NCI-H2029 treated with DMSO at 0.1 percent for 48 hours (cell line): Measurements from ENCODE around the gene TTC33.
"Not testable (repeated sequence)": the region's sequence is repeated elsewhere in the genome, so short reads cannot be mapped to it uniquely, and the experiment has no call there.

ENCODE experiments used
- DNase-seq: peaks from one replicate; lab custom pipeline; 2025; lab: John Stamatoyannopoulos, UW

The TTC33 gene

DNA sequence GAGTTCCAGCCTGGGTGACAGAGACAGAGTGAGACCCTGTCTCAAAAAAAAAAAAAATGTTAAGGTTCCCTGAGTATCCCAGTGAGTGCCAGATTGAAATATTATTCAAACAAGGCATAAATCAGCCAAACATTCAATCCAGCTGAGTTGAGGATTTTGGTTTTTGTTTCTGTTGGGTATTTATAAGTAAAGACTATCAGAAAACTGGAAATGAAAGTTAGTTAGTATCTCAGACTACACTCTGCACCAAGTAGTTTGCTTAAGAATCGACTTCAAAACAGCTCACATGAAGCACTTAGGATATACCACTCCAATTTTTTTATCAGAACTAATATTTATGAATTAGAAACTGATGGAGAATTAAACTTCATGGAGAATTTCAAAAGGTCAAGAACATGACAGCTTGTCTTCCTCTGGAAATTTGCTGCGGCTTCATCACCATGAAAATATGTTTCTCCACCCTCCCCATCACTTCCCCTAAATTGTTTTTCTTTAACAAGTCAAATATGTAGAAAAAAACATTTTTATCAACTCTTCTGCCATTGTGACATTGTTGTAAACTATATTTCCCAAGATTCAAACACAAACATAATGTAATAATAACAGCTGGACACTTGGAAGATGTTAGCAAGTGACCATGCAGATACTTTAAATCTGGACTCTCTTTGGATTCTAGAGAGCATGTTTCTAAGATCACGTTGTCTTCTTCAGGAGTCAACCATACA, 186.1 kb downstream of the TTC33 start:
- no peak for DNase-seq

- DNase-seq, result no peak
These were observed 187.2 kb downstream of the TTC33 start for GRCh38 chr5:40568548-40568947.

DNA sequence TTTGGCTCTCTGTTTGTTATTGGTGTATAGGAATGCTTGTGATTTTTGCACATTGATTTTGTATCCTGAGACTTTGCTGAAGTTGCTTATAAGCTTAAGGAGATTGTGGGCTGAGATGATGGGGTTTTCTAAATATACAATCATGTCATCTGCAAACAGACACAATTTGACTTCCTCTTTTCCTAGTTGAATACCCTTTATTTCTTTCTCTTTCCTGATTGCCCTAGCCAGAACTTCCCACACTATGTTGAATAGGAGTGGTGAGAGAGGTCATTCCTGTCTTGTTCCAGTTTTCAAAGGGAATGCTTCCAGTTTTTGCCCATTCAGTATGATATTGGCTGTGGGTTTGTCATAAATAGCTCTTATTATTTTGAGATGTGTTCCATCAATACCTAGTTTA, 192.6 kb downstream of the TTC33 start:
- not testable (repeated sequence) for DNase-seq

DNA sequence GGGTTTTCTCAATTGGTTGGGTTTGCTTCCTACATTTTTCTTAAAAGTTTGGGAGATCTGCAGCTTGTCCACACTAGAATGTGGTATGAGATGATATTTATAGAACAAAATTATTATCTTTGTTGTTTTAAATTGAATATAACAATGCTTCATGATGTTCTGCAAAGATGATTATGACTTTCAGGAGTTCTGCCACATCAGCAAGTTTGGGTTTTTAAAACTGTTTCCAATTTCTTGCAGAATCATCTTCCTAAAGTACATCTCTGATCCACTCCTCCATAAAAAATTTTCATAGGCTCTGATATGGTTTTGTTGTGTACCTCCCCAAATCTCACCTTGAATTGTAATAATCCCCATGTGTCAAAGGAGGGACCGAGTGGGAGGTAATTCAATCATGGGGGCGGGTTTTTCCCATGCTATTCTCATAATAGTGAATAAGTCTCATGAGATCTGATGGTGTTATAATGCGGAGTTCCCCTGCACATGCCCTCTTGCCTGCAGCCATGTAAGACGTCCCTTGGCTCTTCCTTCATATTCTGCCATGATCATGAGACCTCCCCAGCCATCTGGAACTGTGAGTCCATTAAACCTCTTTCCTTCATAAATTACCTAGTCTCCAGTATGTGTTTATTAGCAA, 195.2 kb downstream of the TTC33 start:
- no peak for DNase-seq

DNA sequence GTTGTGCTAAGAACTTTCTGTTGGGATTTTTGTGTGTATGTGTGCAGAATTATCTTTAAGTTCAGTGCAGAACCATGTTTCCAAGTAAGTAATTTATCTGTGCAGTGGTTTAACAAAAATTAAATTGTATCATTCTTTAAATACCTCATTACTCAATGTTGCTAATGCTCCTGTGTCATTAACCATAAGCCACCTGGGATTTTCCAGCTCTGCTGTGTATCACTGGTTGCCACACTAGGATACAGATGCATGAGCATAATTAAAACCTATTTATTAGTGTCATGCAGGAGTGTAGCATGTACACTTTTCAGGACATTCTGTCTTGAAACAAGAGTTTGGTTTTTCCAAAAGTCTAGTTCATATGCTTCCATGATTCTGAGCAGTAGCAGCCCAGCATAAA, 196.5 kb downstream of the TTC33 start:
- no peak for DNase-seq

DNA sequence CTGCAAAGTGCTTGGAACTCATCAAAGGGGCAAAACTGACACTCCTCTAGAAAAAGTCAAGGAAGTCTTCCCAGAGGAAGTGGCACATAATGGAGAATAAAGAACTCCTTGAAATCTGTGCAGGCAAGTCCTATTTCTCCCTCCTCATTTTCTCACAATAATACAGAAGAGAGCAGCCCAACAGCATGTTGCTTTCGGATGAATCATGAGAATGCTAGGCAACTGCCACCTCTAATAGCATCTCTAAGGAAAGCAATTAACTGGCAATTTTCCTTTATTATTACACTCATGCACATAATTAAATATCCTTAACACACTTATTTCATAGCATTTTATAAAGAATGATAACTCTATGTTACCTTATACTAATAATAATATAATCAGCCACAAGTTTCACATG, 198.3 kb downstream of the TTC33 start:
- DNase-seq, result no peak

- DNase-seq, result no peak
These were observed 198.9 kb downstream of the TTC33 start for GRCh38 chr5:40556811-40557210.

DNA sequence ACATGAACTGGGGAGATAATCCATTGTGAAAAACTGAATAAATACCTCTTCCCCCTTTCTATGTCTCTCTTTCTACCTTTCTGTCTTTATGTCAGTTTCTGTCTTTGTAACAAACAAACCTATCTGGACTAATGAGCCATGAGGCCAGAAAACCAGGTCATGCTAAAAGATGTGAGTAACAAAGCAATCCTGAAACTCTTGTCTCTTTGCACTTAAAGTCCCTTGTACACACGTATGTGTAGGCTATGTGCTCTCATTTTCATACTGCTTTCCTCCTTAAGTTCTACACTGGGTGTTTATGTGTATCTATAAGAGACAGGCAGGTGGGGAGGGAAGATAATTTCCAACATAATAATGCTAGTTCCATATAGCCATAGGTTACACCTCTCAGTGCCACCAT, 199.9 kb downstream of the TTC33 start:
- no peak for DNase-seq

GRCh38 chr5:40554813-40555212, 200.9 kb downstream of the TTC33 start:
- DNase-seq, result no peak

- no peak for DNase-seq
These were observed 201.7 kb downstream of the TTC33 start for GRCh38 chr5:40554054-40554453.

DNA sequence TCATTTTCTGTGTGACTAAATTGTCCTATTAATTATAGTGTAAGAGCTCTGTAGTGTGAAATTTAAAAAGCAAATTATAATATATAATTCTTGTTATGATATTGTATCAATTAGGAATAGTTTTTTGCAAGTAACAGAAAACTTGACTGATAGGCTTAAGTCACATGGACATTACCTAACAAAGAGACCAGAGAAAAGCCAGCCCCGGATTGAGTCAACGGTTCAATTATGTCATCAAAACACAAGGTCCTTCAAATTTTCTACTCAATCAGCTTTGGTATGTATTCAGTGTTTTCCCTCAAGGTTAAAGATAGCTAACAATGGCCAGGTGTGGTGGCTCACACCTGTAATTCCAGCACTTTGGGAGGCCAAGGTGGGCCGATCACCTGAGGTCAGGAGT, 202.8 kb downstream of the TTC33 start:
- no peak for DNase-seq

DNA sequence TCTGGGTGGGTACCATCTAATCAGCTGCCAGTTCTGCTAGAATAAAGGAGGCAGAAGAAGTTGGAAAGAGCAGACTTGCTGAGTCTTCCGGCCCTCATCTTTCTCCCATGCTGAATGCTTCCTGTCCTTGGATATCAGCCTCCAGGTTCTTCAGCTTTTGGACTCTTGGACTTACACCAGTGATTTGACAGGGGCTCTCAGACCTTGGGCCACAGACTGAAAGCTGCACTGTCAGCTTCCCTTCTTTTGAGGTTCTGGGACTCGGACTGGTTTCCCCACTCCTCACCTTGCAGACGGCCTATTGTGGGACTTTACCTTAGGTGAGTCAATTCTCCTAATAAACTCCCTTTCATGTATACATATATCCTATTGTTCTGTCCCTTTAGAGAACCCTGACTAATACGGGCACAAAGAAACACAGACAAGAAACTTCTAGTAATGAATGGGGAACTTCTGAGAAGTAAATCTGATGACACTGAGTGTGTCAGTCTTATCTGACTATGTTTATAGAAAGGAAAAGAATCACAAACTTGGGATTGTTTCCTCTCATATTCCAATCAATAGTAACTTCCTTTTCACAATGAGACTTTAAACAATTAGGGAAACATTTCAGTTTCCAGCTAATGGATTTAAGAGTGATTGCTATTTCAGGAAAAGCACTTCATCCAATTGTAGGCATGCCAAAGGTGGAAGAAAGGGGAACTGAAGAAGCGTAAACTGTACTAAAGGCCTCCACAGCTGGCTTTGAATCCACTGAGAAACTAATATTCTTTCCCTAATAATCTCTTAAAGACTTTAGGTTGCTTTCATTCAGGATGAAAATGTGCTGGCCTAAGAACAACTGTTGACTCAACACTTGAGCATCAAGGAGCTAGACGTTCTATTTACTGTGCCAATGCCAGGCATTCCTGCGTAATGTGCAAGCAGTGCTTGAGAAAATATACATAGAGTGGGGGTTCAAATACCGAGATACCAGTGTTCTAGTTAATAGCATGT, 204.0 kb downstream of the TTC33 start:
- DNase-seq, result no peak

DNA sequence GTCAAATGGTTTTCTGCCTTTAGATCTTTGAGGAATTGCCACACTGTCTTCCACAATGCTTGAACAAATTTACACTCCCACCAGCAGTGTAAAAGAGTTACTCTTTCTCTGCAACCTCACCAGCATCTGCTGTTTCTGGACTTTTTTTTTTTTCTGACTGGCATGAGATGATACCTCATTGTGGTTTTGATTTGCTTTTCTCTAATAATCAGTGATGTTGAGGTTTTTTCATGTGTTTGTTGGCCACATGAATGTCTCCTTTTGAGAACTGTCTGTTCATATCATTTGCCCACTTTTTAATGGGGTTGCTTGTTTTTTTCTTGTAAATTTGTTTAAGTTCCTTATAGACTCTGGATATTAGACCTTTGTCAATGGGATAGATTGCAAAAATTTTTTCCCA, 205.3 kb downstream of the TTC33 start:
- no peak for DNase-seq

GRCh38 chr5:40549616-40550015, 206.1 kb downstream of the TTC33 start:
- DNase-seq, result no peak

DNA sequence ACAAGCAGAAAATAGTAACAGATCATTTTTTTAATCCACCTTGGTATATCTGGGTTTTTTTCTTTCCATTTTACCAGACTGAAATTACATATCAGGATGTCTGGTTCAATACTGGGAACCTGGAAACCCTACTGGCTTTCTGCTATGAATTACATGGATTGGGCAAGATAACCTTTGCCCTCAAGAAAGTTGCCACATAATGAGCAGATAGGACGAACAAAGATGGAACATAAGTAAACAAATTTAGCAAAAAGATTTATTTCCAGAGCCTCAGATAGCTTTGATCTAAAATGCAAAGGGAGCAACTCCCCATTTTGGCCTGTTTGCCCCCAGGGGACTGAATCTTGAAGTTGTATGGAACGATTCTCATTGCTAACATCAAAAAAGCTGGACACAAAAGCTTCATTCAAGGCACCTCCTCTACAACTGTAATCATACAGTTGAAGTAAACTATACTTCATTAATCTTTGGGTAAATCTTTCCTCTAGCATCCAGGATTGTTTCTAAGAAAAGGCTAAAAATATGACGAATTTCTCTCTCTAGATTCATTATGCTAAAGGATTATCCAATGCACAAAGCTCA, 207.7 kb downstream of the TTC33 start:
- no peak for DNase-seq

- DNase-seq, result no peak
These were observed 208.2 kb downstream of the TTC33 start for GRCh38 chr5:40547557-40547956.

DNA sequence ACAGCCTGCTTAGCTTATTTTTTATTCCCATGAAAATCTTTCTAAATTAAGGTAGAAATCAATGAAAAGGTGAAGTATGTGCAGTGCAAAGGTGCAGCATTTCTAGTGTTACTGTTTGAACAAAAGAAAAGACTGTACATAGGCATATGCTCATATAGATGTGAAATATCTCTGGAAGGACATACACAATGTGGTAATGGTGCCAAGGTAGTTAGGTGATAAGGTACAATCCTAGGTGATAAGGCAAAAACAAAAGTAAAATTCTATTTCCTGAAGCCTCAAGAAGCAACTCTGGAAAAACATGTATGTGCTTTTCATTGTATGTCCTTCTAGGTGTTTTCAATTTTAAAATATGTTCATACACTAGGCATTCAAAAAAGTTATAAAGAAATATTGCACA, 215.5 kb downstream of the TTC33 start:
- DNase-seq, result no peak

GRCh38 chr5:40524677-40525076, 231.1 kb downstream of the TTC33 start:
- no peak for DNase-seq

GRCh38 chr5:40521925-40522324, 233.8 kb downstream of the TTC33 start:
- no peak for DNase-seq

DNA sequence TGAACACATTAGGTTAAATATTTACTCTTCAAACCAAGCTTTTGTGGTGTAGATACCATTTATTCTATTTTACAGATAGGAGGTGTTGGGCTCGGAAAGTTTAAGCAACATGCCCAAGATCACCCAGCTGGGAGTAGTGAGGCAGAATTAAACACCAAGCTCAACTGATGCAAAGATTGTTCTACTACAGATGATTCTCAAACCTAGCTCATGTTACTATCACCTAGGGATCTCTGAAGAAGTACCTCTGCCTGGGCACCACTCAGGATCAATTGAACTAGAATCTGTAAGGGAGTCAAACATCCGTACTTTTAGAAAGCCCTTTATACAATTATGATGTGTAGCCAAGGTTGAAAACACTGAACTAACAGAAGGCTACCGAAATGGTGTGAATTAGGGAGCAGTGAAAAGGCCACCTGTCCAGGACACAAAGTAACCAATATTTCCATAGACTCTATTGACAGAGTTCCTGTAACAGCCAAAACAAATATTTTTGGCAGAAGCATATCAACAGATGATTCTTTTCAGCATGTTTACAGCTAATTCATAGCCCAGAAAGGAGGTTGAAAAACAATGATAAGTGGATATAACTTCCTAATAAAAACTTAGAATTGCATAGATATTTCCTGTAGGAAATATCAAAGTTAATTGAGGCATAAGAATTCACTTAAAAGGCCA, 234.5 kb downstream of the TTC33 start:
- no peak for DNase-seq

GRCh38 chr5:40518485-40518917, 237.3 kb downstream of the TTC33 start:
- no peak for DNase-seq

DNA sequence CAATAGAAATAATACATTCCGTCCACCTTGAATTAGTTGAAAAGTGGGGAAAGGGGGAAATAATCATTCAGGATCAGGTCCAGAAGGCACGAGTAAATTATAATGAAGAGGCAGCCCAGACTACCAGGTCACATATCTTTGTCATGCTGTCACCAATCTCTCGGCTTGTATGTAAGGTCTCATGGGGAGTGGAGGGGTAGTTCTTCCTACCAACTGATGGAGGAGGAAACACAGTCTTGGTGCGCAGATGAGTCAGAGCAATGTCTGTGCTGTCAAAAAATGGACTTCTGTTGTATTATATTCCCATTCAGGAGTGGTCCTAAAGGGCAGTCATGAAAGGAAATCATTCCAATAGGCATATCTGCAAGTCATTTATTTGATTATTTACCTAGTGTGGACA, 240.3 kb downstream of the TTC33 start:
- no peak for DNase-seq
